KMS-11 (cell line): Measurements from ENCODE around the gene TNFAIP1.

Source experiments
- H2AFZ ChIP-seq: fragments of 200-600 bp; sonication (generic); 2 replicates; pipeline ENCODE4 v1.6.1; 2016; ENCODE audit warnings: antibody characterized with exemption, mixed run types, low read depth
- H3K27ac ChIP-seq: fragments of 200-600 bp; sonication (generic); 2 replicates; pipeline ENCODE4 v1.6.1; 2016; ENCODE audit warnings: mild to moderate bottlenecking, mixed run types
- H3K27me3 ChIP-seq: fragments of 200-600 bp; sonication (generic); 2 replicates; pipeline ENCODE4 v1.6.1; 2017; ENCODE audit warnings: mild to moderate bottlenecking, low read depth, mixed run types, moderate library complexity; ENCODE audit not compliant: insufficient read depth
- H3K36me3 ChIP-seq: fragments of 200-600 bp; sonication (generic); 2 replicates; pipeline ENCODE4 v1.6.1; 2017; ENCODE audit warnings: mild to moderate bottlenecking, mixed run types; ENCODE audit not compliant: insufficient read depth
- H3K4me1 ChIP-seq: fragments of 200-600 bp; sonication (generic); 2 replicates; pipeline ENCODE4 v1.6.1; 2016; ENCODE audit warnings: mild to moderate bottlenecking, low read depth, mixed run types; ENCODE audit not compliant: poor library complexity, severe bottlenecking
- H3K4me2 ChIP-seq: fragments of 200-600 bp; sonication (generic); 2 replicates; pipeline ENCODE4 v1.7.0; 2016; ENCODE audit warnings: mild to moderate bottlenecking, mixed run types
- H3K4me3 ChIP-seq: fragments of 200-600 bp; sonication (generic); IDR thresholded peaks from 2 replicates; pipeline ENCODE4 v1.6.1; 2017; ENCODE audit warnings: low read depth, low read length, mixed read lengths; ENCODE audit not compliant: insufficient read depth
- H3K79me2 ChIP-seq: fragments of 200-600 bp; sonication (generic); 2 replicates; pipeline ENCODE4 v1.6.1; 2016; ENCODE audit warnings: low read depth, mixed run types; ENCODE audit not compliant: insufficient read depth
- H3K9ac ChIP-seq: fragments of 200-600 bp; sonication (generic); 2 replicates; pipeline ENCODE4 v1.6.1; 2016; ENCODE audit warnings: mild to moderate bottlenecking, mixed run types
- H4K20me1 ChIP-seq: fragments of 200-600 bp; sonication (generic); 2 replicates; pipeline ENCODE4 v1.6.1; 2016; ENCODE audit warnings: mild to moderate bottlenecking, mixed run types; ENCODE audit not compliant: insufficient read depth
- TF ChIP-seq, protein P1 (sequence below): fragments of 200-600 bp; sonication (generic); conservative IDR thresholded peaks from 2 replicates; pipeline ENCODE4 v1.6.1; 2017; ENCODE audit warnings: low read depth, mild to moderate bottlenecking, antibody characterized with exemption, low read length, moderate library complexity, mixed read lengths

The TNFAIP1 gene

DNA sequence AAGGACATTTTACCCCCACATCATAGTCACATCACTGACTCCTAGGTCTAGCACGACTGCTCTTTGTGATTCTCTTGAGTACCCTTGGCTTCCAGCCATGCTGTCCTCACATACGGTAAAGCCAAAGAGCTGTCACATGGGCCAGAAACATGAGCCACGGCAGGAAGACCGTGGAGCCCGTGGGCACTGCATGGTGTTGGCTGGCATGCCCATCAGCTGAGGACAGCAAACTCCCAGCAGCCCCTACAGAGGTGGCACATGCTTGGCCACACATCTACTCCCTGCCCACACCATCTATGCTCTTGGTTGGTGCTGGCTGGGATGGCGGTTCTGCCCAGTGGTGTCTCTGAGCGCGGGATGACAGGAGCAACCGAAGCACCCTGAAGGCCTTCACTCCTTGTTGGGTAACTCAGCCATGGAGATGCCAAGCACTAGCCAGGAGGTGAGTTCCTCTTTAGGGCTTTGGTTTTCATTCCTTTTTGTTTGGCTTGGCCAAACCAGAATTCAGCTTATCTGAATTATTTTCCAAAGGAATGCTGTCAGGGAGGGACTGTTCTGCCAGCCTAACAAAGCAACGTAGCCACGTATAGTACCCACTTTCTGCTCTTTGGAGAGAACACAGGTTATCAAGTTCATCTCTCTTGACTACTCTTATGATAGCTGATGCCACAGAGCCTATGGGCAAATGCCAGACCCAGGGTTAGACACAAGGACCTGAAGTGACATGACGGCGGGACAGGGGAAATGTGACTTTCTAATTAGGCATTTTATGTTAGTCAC is 10.0 kb downstream of the TNFAIP1 start:
- H3K4me2 ChIP-seq: no peak overlapping the region
- no peaks in the 10 kb centered on the region for H3K27me3 ChIP-seq
- TF ChIP-seq, protein P1, sequence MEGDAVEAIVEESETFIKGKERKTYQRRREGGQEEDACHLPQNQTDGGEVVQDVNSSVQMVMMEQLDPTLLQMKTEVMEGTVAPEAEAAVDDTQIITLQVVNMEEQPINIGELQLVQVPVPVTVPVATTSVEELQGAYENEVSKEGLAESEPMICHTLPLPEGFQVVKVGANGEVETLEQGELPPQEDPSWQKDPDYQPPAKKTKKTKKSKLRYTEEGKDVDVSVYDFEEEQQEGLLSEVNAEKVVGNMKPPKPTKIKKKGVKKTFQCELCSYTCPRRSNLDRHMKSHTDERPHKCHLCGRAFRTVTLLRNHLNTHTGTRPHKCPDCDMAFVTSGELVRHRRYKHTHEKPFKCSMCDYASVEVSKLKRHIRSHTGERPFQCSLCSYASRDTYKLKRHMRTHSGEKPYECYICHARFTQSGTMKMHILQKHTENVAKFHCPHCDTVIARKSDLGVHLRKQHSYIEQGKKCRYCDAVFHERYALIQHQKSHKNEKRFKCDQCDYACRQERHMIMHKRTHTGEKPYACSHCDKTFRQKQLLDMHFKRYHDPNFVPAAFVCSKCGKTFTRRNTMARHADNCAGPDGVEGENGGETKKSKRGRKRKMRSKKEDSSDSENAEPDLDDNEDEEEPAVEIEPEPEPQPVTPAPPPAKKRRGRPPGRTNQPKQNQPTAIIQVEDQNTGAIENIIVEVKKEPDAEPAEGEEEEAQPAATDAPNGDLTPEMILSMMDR: no peak
- H2AFZ ChIP-seq: no peak overlapping the region
- peaks cover 4% of the 10 kb centered on the region; the same call in 1 of the 2 replicates for H3K36me3 ChIP-seq
- H3K79me2 ChIP-seq: no peaks in the 10 kb centered on the region
- no peaks in the 10 kb centered on the region for H3K4me1 ChIP-seq
- H3K4me3 ChIP-seq: no peak overlapping the region
- H3K9ac ChIP-seq: no peak overlapping the region
- no peaks in the 10 kb centered on the region for H4K20me1 ChIP-seq
- no peak overlapping the region for H3K27ac ChIP-seq

DNA sequence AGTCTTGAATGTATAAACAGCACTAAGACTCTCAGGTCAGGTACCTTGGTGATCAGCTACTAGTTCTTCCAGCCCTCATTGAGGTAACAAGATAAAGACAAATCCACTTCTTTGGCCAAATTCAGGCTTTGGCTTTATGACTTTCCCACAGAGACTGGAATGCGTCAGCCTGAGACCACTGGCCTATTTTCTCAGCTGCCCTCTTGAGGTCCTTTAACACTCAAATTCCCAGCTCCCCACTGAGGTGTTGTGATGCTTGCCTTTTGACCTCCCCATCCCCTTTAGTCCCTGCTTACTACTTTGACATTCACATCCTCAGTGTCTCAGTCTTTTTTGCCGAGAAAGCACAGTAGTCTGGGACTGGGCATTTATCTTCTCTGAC is 10.6 kb downstream of the TNFAIP1 start:
- Histone ChIP-seq H3K79me2 (no peaks in the 10 kb centered on the region), H3K27ac (no peak overlapping the region), H3K4me3 (no peak overlapping the region), H3K9ac (no peak overlapping the region), H2AFZ (no peak overlapping the region), H4K20me1 (no peaks in the 10 kb centered on the region), H3K36me3 (peaks cover 4% of the 10 kb centered on the region; the same call in 1 of the 2 replicates), H3K4me1 (no peaks in the 10 kb centered on the region), H3K4me2 (no peak overlapping the region), H3K27me3 (no peaks in the 10 kb centered on the region)
- TF ChIP-seq, protein P1: no peak

DNA sequence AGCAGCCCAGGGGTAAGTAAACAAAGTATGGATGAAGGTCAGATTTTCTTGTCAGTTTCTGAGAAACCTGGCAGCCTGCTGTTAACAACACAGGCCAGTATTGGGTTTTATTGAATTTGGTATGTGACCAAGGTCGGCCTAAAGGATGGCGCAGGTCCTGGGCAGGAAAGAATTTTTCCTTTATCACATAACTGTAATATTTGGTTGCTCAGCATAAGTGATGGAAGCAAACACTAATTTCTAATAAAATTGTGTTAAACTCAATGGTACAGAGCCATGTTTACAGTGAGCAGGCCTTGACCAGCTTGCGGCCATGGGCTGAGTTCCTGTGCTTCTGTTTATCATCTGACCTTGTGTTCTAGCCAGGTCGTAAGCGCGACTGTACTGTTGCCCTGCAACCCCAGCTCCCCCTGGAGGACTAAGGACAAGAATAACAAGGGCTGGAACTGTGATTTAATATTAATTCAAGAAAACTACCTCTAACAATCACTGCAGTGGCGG is 11.2 kb downstream of the TNFAIP1 start:
- no peaks in the 10 kb centered on the region for H4K20me1 ChIP-seq
- H3K4me3 ChIP-seq: no peak overlapping the region
- peaks cover 4% of the 10 kb centered on the region; the same call in 1 of the 2 replicates for H3K36me3 ChIP-seq
- H3K4me1 ChIP-seq: no peaks in the 10 kb centered on the region
- no peak overlapping the region for H3K4me2 ChIP-seq
- no peak overlapping the region for H2AFZ ChIP-seq
- TF ChIP-seq, protein P1: peak; percentile 23; the same call in 1 of the 2 replicates
- H3K27ac ChIP-seq: no peak overlapping the region
- H3K79me2 ChIP-seq: no peaks in the 10 kb centered on the region
- H3K27me3 ChIP-seq: no peaks in the 10 kb centered on the region
- no peak overlapping the region for H3K9ac ChIP-seq

DNA sequence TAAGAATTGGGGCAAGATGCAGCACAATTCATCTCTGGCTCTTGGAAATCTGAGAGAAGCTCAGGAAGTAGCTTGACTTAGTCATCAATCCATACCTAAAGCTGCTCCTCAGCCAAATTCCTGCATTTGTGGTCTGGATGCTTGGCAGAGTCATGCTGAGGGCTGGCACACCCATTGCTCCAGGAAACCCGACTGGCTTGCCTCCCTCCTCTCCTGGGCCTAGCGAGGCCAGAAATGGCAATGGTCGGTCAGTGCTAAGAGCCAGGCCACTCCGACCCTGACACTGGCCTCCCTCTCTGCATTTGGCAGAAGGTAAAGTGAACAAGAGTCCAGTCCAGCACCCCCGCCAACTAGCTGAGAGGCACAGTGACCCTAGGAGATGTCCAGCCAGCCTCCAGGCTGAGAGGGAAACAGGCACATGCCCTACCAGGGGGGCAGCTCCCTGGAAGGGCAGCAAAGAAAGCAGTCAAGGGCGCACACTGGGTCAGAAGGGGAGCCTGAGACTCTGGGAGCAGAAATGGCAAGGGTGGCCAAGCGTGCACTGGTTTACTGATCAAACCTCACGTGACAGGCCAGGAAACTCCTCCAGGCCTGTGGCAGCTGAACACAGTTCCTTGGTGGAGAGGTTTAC is 11.8 kb downstream of the TNFAIP1 start:
- H3K4me1 ChIP-seq: no peaks in the 10 kb centered on the region
- no peaks in the 10 kb centered on the region for H3K79me2 ChIP-seq
- TF ChIP-seq, protein P1: no peak; the same call in 1 of the 2 replicates
- no peaks in the 10 kb centered on the region for H4K20me1 ChIP-seq
- H3K9ac ChIP-seq: no peak overlapping the region
- H3K27me3 ChIP-seq: no peaks in the 10 kb centered on the region
- peaks cover 4% of the 10 kb centered on the region; the same call in 1 of the 2 replicates for H3K36me3 ChIP-seq
- no peak overlapping the region for H3K4me2 ChIP-seq
- H3K27ac ChIP-seq: no peak overlapping the region
- H3K4me3 ChIP-seq: no peak overlapping the region
- H2AFZ ChIP-seq: no peak overlapping the region
